ENCODE results near the gene ANXA4. TPM values are rescaled to one million over a fixed set of nuclear protein-coding genes. Genes with fewer than 3 reads are reported as not detected.
A peak's percentile ranks its signal among the peaks of the same experiment; 100 is the strongest.

Gene ANXA4
- polyA plus RNA-seq, 2 of the 4 experiments (the other 2 are of a cell fraction): 341 to 554 TPM

- 0 out of 2 replicates have a peak, but pooled peaks have one; percentile 10 for TF ChIP-seq POLR2AphosphoS2 (conservative IDR thresholded peaks at IDR 0.05; ENCODE audit: low read length)
- no peak for TF ChIP-seq HEYL (CRISPR knock-in tag; IDR thresholded peaks at IDR 0.05)
- 75% methylated on average over 7 of the region's 7 CpGs for WGBS (ENCODE audit: missing lambda C conversion rate)
- H3K4me2 ChIP-seq: peak overlapping the region; percentile 21
- no peaks in the 10 kb centered on the region for H3K9me3 ChIP-seq
- H3K27ac ChIP-seq: peak overlapping the region; percentile 90 to 93
- no peak for DNase-seq (ENCODE audit: low read depth in 1 of 2, low spot score in 1 of 2)
- no peak for ATAC-seq
- no peak overlapping the region for H3K4me3 ChIP-seq
- peaks cover 96% of the 10 kb centered on the region for H3K4me1 ChIP-seq
- no peak for FAIRE-seq
- ChIA-PET POLR2A (interaction anchor here (0.9 to 2.1 kb wide), 2 partner anchors 34 to 51 kb away, joined by 3 to 8 read pairs; partner anchors contain the start of gene ANXA4), CTCF (interaction anchor here (1.4 to 5.7 kb wide), 4 partner anchors 10 to 51 kb away, joined by 3 to 49 read pairs (median 16); no protein-coding TSS in a partner anchor)
Measured at GRCh38 chr2:69774984-69775982, 33.3 kb downstream of the ANXA4 start.

GRCh38 chr2:69776886-69777785 is 35.2 kb downstream of the ANXA4 start:
- POLR2A ChIA-PET: no interaction called here
- no peaks in the 10 kb centered on the region for H3K9me3 ChIP-seq
- peak overlapping the region; percentile 90 to 93 for H3K27ac ChIP-seq
- H3K4me2 ChIP-seq: 0 out of 3 replicates have a peak overlapping the region, but pooled peaks have one; percentile 75
- ATAC-seq (no peak), DNase-seq (ENCODE audit: low read depth in 1 of 2, low spot score in 1 of 2) (no peak), FAIRE-seq (no peak)
- TF ChIP-seq HOXB5 (CRISPR knock-in tag; IDR thresholded peaks at IDR 0.05) (no peak), POLR2A (IDR thresholded peaks at IDR 0.05; ENCODE audit: low read length) (no peak), EHF (CRISPR knock-in tag; IDR thresholded peaks at IDR 0.05) (no peak), MAX (IDR thresholded peaks at IDR 0.05) (no peak), KDM5A (IDR thresholded peaks at IDR 0.05) (no peak), FOSB (CRISPR knock-in tag; IDR thresholded peaks at IDR 0.05) (no peak), RFX5 (IDR thresholded peaks at IDR 0.05) (no peak), RNF2 (IDR thresholded peaks at IDR 0.05; ENCODE audit: borderline replicate concordance, low read depth) (no peak), JUN (IDR thresholded peaks at IDR 0.05) (no peak), SREBF2 (IDR thresholded peaks at IDR 0.05) (no peak), KDM1A (IDR thresholded peaks at IDR 0.05; ENCODE audit: low read depth) (no peak; the same call in 1 of the 2 replicates)
- WGBS (ENCODE audit: missing lambda C conversion rate): 88% methylated on average over 9 of the region's 9 CpGs
- CTCF ChIA-PET: interaction anchor here (0.7 to 5.7 kb wide), 6 partner anchors 9 to 53 kb away, joined by 3 to 49 read pairs (median 5); partner anchors contain the start of gene ANXA4
- peaks cover 93% of the 10 kb centered on the region for H3K4me1 ChIP-seq
- no peak overlapping the region for H3K4me3 ChIP-seq

GRCh38 chr2:69777786-69778105 is 35.8 kb downstream of the ANXA4 start:
- DNase-seq (ENCODE audit: low read depth in 1 of 2, low spot score in 1 of 2) (no peak), ATAC-seq (no peak), FAIRE-seq (no peak)
- 81% methylated on average over 4 of the region's 4 CpGs for WGBS (ENCODE audit: missing lambda C conversion rate)
- Histone ChIP-seq H3K27ac (peak overlapping the region; percentile 90 to 93), H3K9me3 (no peaks in the 10 kb centered on the region), H3K4me1 (peaks cover 93% of the 10 kb centered on the region), H3K4me2 (0 out of 3 replicates have a peak overlapping the region, but pooled peaks have one; percentile 75), H3K4me3 (no peak overlapping the region)
- POLR2A ChIA-PET: no interaction called here
- CTCF ChIA-PET: interaction anchor here (0.7 to 5.7 kb wide), 6 partner anchors 10 to 53 kb away, joined by 3 to 49 read pairs (median 5); partner anchors contain the start of gene ANXA4
- TF ChIP-seq USF2 (IDR thresholded peaks at IDR 0.05) (no peak), RAD21 (conservative IDR thresholded peaks at IDR 0.05 in 1 of 2, IDR thresholded peaks at IDR 0.05 in 1 of 2) (no peak), HDAC2 (IDR thresholded peaks at IDR 0.05) (no peak)

Measured in A549 (cell line).